Hepatocyte (in vitro differentiated cells): ENCODE data around the gene NCLN.

ENCODE experiments used
- CTCF ChIP-seq: fragments of 200-600 bp; sonication (generic); IDR thresholded peaks from 2 replicates; pipeline ENCODE4 v1.5.1; 2016; ENCODE audit warnings: antibody characterized with exemption, mild to moderate bottlenecking; ENCODE audit not compliant: poor library complexity
- EZH2 ChIP-seq: fragments of 200-600 bp; sonication (generic); IDR thresholded peaks from 2 replicates; pipeline ENCODE4 v1.6.1; 2016; ENCODE audit warnings: antibody characterized with exemption, mild to moderate bottlenecking, borderline replicate concordance
- EZH2phosphoT487 ChIP-seq: fragments of 200-600 bp; sonication (generic); IDR thresholded peaks from one replicate; pipeline ENCODE4 v1.6.1; 2018; ENCODE audit warnings: antibody characterized with exemption, mild to moderate bottlenecking, low read depth, moderate library complexity; ENCODE audit not compliant: unreplicated experiment, severe bottlenecking

GRCh38 chr19:3201072-3201700 lies 15.5 kb downstream of the NCLN start:
- TF ChIP-seq CTCF: no peak
- no peak for TF ChIP-seq EZH2
- TF ChIP-seq EZH2phosphoT487: no peak
